ENCODE data around the gene PHYH.
"Not testable (repeated sequence)": the region's sequence is repeated elsewhere in the genome, so short reads cannot be mapped to it uniquely, and the experiment has no call there.

Gene PHYH

GRCh38 chr10:13270877-13271551 is 28.9 kb downstream of the PHYH start:
- no peak for DNase-seq

DNA sequence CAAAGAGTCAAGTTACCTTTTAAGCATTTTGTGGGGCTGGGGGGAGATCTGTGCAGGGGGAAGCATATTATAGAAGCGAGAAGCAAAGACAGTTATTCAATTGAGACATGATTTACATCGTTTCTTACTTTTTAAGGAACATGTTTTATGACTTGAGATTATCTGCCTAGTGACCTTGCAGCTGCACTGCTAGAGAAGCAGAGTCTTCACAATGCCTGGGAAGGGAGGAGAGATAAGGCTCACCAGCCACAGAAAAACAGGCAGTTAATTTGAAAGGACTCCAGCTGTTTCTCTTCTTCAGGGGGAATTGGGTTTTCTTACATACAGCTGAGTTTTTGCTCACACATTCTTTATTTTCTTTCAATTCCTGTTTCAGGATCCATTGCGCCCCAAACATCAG is 31.0 kb downstream of the PHYH start:
- DNase-seq: no peak

DNA sequence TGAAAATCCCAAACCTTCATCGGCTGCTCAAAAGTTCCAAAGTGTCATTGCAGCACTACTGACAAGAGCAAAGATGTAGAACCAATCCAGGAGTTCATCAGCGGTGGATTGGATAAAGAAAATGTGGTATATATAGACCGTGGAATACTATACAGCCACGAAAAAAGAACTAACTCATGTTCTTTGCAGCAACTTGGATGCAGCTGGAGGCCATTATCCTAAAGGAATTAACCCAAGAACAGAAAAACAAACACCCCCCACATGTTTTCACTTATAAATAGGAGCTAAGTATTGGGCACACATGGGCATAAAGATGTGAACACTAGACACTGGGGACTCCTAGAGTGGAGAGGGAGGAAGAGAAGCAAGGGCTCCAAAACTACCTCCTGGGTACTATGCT is 31.6 kb downstream of the PHYH start:
- no peak for DNase-seq

DNA sequence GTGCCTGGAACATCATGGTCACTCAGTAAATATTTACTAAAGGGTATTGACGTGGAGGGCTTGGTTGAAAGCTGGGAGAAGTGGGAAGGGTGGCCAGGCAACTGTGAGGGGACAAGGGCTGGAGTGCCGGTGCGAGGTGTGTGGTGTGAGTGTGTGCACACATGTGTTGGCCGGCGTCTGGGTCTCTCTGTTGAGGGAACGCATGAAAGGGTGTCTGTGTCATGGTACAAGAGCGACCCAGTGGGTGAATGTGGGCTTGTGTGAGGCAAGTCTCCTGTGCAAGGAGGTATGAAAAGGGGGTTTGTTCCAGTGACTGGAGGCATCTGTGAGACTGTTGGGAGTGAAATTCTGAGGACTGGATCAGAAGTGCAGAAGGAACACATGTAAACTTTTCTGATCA is 36.3 kb downstream of the PHYH start:
- no peak for DNase-seq

DNA sequence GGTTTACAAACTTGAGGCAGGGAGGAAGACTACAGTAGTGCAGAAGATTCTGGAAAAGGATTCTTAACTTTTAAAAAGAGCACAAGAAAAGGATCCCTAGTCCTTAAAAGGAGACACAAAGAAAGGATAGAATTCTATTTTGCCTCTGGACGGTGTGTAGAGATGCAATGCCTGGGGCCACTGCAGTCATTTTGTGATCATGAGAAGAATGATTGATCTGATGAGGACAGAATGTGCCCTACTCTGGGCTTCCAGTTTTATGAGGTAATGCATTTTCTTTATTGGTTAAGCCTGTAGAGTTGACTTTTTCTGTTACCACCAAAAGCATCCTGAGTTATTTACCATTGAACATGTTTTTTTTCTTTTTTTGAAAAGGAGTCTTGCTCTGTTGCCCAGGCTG is 37.4 kb downstream of the PHYH start:
- DNase-seq: no peak

DNA sequence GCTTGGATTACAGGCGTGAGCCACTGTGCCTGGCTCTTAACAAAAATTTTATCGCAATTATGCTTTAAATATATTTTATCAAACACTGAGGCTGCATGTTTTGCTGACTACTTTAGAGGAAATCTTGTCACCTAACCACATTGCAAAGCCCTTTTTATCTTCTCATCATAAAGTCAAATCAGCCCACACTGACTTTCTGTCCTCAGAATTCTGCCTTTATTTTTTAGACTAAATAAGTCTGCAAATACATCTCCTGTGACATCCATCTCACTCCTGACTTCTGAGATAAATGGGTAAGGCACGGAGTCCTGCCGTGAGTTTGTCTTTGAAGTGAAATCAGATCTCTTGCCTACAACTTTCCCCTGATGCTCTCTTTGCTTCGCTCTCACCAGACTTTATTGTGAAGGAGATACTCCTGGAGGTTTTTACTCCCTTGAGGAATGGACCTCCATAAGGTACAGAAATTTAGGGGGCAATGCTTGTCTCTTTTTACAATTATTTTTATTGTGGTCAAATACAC is 42.2 kb downstream of the PHYH start:
- no peak for DNase-seq

- no peak for DNase-seq
Observed at GRCh38 chr10:13256627-13257026, 43.2 kb downstream of the PHYH start.

GRCh38 chr10:13253726-13254125 is 46.1 kb downstream of the PHYH start:
- no peak for DNase-seq

DNA sequence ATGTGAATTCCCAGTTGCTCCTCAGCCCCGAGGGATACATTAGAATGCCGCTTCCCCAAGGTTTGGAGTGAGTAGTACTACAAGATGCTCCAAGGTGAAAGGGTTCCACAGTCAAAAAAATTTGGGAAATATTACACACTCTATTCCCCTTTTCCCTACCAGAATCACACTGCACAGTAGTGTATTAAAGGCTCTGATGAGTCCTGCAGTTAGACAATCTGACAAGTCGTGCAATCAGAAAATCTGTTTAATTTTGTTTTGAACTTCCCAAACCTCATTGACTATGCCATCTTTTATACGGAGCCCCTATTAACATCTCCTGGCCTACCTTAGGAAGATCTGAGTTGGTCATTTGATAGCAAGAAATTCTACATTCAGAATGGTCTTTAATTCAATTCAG is 52.1 kb downstream of the PHYH start:
- DNase-seq: no peak

DNA sequence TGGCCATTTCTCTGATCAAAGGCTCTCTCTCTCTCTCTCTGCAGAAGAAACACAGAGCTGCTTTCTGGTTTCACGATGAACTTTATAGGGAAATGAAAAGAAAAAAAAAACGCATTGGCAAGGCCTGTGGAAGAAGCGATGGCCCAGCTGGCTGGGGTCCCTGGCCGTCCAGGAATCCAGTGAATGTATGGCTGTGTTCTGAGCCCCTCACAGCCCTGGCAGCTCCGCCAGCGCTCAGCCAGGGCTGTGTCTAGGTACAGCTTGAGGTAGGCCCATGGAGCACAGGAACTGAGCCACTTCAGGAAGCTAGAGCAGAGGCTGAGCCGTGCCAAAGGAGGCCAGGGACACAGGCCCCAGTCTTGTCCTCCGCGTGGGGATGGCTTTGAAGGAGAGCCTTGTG is 52.6 kb downstream of the PHYH start:
- no peak for DNase-seq

DNA sequence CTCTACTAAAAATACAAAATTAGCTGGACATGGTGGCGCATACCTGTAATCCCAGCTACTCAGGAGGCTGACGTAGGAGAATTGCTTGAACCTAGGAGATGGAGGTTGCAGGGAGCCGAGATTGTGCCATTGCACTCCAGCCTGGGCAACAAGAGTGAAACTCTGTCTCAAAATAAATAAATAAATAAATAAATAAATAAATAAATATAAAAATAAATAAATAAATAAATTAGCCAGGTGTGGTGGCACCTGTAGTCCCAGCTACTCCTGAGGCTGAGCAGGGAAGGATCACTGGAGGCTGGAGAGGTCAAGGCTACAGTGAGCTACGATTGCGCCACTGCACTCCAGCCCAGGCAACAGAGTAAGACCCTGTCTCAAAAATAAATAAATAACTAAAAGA is 57.6 kb downstream of the PHYH start:
- DNase-seq: not testable (repeated sequence)

GRCh38 chr10:13241613-13242012 is 58.3 kb downstream of the PHYH start:
- DNase-seq: no peak

DNA sequence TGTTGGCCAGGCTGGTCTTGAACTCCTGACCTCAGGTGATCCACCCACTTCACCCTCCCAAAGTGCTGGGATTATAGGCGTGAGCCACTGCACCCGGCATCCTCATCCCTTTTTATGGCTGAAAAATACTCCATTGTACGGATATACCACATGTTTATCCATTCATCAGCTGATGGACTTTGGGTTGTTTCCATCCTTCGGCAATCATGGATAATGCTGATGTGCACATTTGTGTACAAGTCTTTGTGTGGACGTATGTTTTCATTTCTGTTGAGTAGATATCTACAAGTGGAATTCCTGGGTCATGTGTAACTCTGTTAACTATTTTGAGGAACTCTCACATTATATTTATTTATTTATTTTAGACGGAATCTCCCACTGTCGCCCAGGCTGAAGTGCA is 59.9 kb downstream of the PHYH start:
- DNase-seq: no peak

GRCh38 chr10:13238271-13239077 is 61.4 kb downstream of the PHYH start:
- no peak for DNase-seq

- DNase-seq: no peak
Observed at GRCh38 chr10:13236638-13237037, 63.2 kb downstream of the PHYH start.

- not testable (repeated sequence) for DNase-seq
Observed at GRCh38 chr10:13234736-13235135, 65.1 kb downstream of the PHYH start.

DNA sequence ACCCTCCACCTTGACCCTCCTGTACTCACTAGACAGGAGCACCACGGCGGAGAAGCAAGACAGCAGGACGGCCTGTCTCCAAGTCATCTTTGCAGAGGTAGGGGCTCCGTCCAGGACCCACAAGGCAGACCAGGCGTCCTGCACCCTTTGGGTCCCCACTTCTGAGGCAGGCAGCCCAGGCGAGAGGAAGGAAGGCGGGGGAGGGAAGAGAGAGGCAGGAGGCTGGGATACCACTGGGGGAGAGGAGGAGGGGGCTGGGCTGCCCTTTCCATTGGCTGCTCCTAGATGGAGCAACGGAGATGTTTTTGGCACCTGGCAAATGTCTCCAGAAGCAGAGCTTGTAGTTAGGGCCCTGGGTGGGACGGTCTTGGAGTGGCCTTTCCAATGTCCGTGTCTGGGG is 65.7 kb downstream of the PHYH start, which contains the start of gene UCMA:
Gene UCMA, minus strand, starts transcription at position 203 of the 400 bp plus-strand sequence. Its CDS starts 116 bp downstream, at position 87.
- no peak for DNase-seq

DNA sequence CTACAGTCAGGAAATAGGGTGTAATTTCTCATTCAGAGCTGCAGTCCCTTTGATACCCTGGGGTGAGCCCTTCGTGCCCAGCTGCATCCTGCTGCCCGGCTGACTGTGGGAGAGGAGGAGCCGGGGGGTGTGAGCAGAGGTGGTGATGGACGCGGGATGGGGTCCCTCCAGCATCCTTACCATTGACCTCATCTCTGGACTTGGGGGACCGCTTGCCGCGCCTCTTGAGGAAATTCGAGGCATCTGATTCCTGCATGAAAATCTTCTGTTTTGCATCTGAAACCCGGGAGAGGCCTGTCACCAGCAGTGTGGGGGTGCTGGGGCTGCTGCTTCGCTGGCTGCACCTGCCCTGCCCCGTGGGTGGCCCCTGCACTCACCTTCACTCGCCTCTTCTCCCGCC is 66.5 kb downstream of the PHYH start:
- no peak for DNase-seq

GRCh38 chr10:13231808-13232207 is 68.1 kb downstream of the PHYH start:
- peak; percentile 25 for DNase-seq

GRCh38 chr10:13231190-13231589 is 68.7 kb downstream of the PHYH start:
- no peak for DNase-seq

Measured in NCI-H774 (cell line).